Smooth muscle cell of trachea (primary cell): ENCODE results near the gene CFHR1. TPM values are rescaled to one million over a fixed set of nuclear protein-coding genes. Genes with fewer than 3 reads are reported as not detected.

ENCODE experiments used
- total RNA-seq: library from RNA; depleted of rRNA; stranded (reverse); fragments of >200 nt; gene quantifications from 2 replicates; pipeline ENCODE4 v1.2.1, GENCODE V29; 2014

The CFHR1 gene
- total RNA-seq, result 0.50 TPM in 1 of 2 replicates, not detected in the other

GRCh38 chr1:196819531-196819930 lies at the start of gene CFHR1:
Gene CFHR1, plus strand, starts transcription at chr1:196819731. Its CDS starts 114 bp downstream, at chr1:196819845.

GRCh38 chr1:196774603-196775002 lies 44.9 kb upstream of the CFHR1 start, which contains the start of gene CFHR3:
Gene CFHR3, plus strand, starts transcription at chr1:196774840. Its CDS starts 47 bp downstream, at chr1:196774887.

Other genes starting within 250 kb of the CFHR1 start
- 2.3 and 2.5 TPM in 2 replicates for gene KCNT2, start 211.3 kb upstream of the CFHR1 start, total RNA-seq
- gene CFH, start 167.7 kb upstream of the CFHR1 start, total RNA-seq, result 128 and 162 TPM in 2 replicates
- gene CFHR3, start 44.9 kb upstream of the CFHR1 start, total RNA-seq, result not detected in 2 replicates
- under 0.01 TPM in 1 of 2 replicates, not detected in the other for gene CFHR4, start 68.3 kb downstream of the CFHR1 start, total RNA-seq
- gene CFHR2, start 124.0 kb downstream of the CFHR1 start, total RNA-seq, result not detected in 2 replicates
- not detected in 2 replicates for gene CFHR5, start 157.8 kb downstream of the CFHR1 start, total RNA-seq
- gene F13B, start 247.5 kb downstream of the CFHR1 start, total RNA-seq, result not detected in 2 replicates